ENCODE results near the gene SMARCC2. TPM values are rescaled to one million over a fixed set of nuclear protein-coding genes. Genes with fewer than 3 reads are reported as not detected.

Gene SMARCC2
- total and polyA plus RNA-seq, 9 of the 15 experiments (the other 6 are each of a cell fraction or from before 2014, with no cell fraction given), result 11.9 to 86.0 (median 36.6) TPM

GRCh38 chr12:56152132-56152755, 37.0 kb downstream of the SMARCC2 start, which contains the start of gene MYL6B (continued):
- TF ChIP-seq ZBTB11 (CRISPR knock-in tag; IDR thresholded peaks at IDR 0.05) (peak in 1 of 3 experiments; percentile 65; a peak in 2 of 6 replicates), TCFL5 (CRISPR knock-in tag; conservative IDR thresholded peaks at IDR 0.05) (no peak), USF2 (CRISPR knock-in tag; IDR thresholded peaks at IDR 0.05) (no peak), ZNF589 (CRISPR knock-in tag; IDR thresholded peaks at IDR 0.05; ENCODE audit: low read depth) (0 out of 2 replicates have a peak, but pooled peaks have one; percentile 36), NFIC (IDR thresholded peaks at IDR 0.05) (peak; percentile 31), MAFG (tag; conservative IDR thresholded peaks at IDR 0.05) (0 out of 2 replicates have a peak, but pooled peaks have one; percentile 0), SREBF1 (IDR thresholded peaks at IDR 0.05; ENCODE audit: borderline replicate concordance, low read depth, low read length) (no peak), POLR2AphosphoS5 (IDR thresholded peaks at IDR 0.05; ENCODE audit: control insufficient read depth, insufficient read depth, low read depth, low read length) (peak; percentile 82), SRSF7 (optimal IDR thresholded peaks at IDR 0.05; ENCODE audit: low read depth, low read length) (no peak), ID3 (CRISPR knock-in tag; IDR thresholded peaks at IDR 0.05) (no peak), ID3 (tag; IDR thresholded peaks at IDR 0.05) (no peak), OTX1 (CRISPR knock-in tag; IDR thresholded peaks at IDR 0.05) (0 out of 2 replicates have a peak, but pooled peaks have one; percentile 23), PML (IDR thresholded peaks at IDR 0.05; ENCODE audit: low read length) (peak; percentile 65), NRF1 (conservative IDR thresholded peaks at IDR 0.05 in 1 of 2, IDR thresholded peaks at IDR 0.05 in 1 of 2) (peak; percentile 49 to 56), ELF4 (CRISPR knock-in tag; IDR thresholded peaks at IDR 0.05) (0 out of 2 replicates have a peak, but pooled peaks have one; percentile 16), PHF8 (IDR thresholded peaks at IDR 0.05; ENCODE audit: borderline replicate concordance, low read length) (peak; percentile 66), ASH1L (IDR thresholded peaks at IDR 0.05; ENCODE audit: borderline replicate concordance, low read depth, partially characterized antibody) (peak; percentile 36), NR0B1 (IDR thresholded peaks at IDR 0.05; ENCODE audit: partially characterized antibody) (no peak), CTBP1 (IDR thresholded peaks at IDR 0.05; ENCODE audit: borderline replicate concordance) (0 out of 2 replicates have a peak, but pooled peaks have one; percentile 52), CBX1 (IDR thresholded peaks at IDR 0.05; ENCODE audit: low read depth) (no peak), ETV5 (CRISPR knock-in tag; IDR thresholded peaks at IDR 0.05; ENCODE audit: low read depth) (peak; percentile 89)

Measured in K562 (cell line).